Liver (tissue), 3 donors: ENCODE data around the gene GPC3.

ENCODE experiments used
- EGR1 ChIP-seq, 2 donors: IDR thresholded peaks; 2 replicates each; pipeline ENCODE4 v1.6.1; 2016 to 2018; ENCODE audit warnings: antibody characterized with exemption in 2 of 2, low read depth in 2 of 2
- FOXA1 ChIP-seq: IDR thresholded peaks from 2 replicates; pipeline ENCODE4 v1.6.1; 2016; ENCODE audit warnings: antibody characterized with exemption
- FOXA2 ChIP-seq: IDR thresholded peaks from 2 replicates; pipeline ENCODE4 v1.6.1; 2016; ENCODE audit warnings: antibody characterized with exemption
- GABPA ChIP-seq, 2 donors: IDR thresholded peaks in 1 of 2; conservative IDR thresholded peaks in 1 of 2; 2 replicates each; pipeline ENCODE4 v1.6.1; 2016; ENCODE audit warnings: antibody characterized with exemption in 2 of 2, mild to moderate bottlenecking in 1 of 2, moderate library complexity in 1 of 2
- HNF4G ChIP-seq: IDR thresholded peaks from 2 replicates; pipeline ENCODE4 v1.6.1; 2016; ENCODE audit warnings: antibody characterized with exemption
- JUND ChIP-seq, 2 donors: IDR thresholded peaks; 2 replicates each; pipeline ENCODE4 v1.6.1; 2016; ENCODE audit warnings: antibody characterized with exemption in 2 of 2
- RAD21 ChIP-seq, 2 donors: IDR thresholded peaks; 2 replicates each; pipeline ENCODE4 v1.6.1; 2016; ENCODE audit warnings: antibody characterized with exemption in 2 of 2, mild to moderate bottlenecking in 2 of 2
- SP1 ChIP-seq: IDR thresholded peaks from 2 replicates; pipeline ENCODE4 v1.6.1; 2018; ENCODE audit warnings: antibody characterized with exemption, mild to moderate bottlenecking
- TAF1 ChIP-seq: conservative IDR thresholded peaks from 2 replicates; pipeline ENCODE4 v1.6.1; 2016; ENCODE audit warnings: antibody characterized with exemption, mild to moderate bottlenecking
- YY1 ChIP-seq: IDR thresholded peaks from 2 replicates; pipeline ENCODE4 v1.6.1; 2016; ENCODE audit warnings: antibody characterized with exemption, mild to moderate bottlenecking
- TF ChIP-seq, protein P1 (sequence below): fragments of 150-350 bp; IDR thresholded peaks from 2 replicates; pipeline ENCODE4 v1.5.1; 2017; ENCODE audit warnings: improper control_type of control experiment, low read depth, low read length; ENCODE audit not compliant: missing input control
- TF ChIP-seq, protein P2 (sequence below): IDR thresholded peaks from 2 replicates; pipeline ENCODE4 v1.6.1; 2016; ENCODE audit warnings: antibody characterized with exemption, mild to moderate bottlenecking
- TF ChIP-seq, protein P3 (sequence below): IDR thresholded peaks from 2 replicates; pipeline ENCODE4 v1.6.1; 2016; ENCODE audit warnings: antibody characterized with exemption
- TF ChIP-seq, protein P4 (sequence below): IDR thresholded peaks from 2 replicates; pipeline ENCODE4 v1.6.1; 2016; ENCODE audit warnings: antibody characterized with exemption
- donor health status: healthy.
- donor health status: healthy.

DNA sequence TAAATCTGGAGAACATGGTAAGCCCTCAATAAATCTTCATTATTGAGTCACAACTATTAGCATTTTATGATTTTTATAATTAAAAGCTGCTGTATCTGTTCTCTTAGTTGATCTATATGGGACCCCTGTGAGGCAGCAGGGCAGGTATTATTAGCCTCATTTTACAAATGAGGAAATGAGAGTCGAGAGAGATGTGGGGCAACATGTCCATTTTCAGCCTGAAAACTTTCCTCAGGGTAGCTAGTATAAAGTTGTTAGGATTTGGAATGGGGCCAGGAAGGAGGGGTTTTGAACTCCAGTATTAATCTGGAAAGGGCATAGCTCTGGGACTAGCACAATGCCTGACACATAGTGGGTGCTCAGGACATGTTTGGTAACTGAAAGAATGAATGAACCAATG lies 378.4 kb downstream of the GPC3 start:
- TF ChIP-seq, protein P1, sequence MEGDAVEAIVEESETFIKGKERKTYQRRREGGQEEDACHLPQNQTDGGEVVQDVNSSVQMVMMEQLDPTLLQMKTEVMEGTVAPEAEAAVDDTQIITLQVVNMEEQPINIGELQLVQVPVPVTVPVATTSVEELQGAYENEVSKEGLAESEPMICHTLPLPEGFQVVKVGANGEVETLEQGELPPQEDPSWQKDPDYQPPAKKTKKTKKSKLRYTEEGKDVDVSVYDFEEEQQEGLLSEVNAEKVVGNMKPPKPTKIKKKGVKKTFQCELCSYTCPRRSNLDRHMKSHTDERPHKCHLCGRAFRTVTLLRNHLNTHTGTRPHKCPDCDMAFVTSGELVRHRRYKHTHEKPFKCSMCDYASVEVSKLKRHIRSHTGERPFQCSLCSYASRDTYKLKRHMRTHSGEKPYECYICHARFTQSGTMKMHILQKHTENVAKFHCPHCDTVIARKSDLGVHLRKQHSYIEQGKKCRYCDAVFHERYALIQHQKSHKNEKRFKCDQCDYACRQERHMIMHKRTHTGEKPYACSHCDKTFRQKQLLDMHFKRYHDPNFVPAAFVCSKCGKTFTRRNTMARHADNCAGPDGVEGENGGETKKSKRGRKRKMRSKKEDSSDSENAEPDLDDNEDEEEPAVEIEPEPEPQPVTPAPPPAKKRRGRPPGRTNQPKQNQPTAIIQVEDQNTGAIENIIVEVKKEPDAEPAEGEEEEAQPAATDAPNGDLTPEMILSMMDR: no peak
- TF ChIP-seq EGR1 (IDR thresholded peaks at IDR 0.05; ENCODE audit: low read depth in 2 of 2) (no peak), FOXA2 (no peak), JUND (IDR thresholded peaks at IDR 0.05) (no peak), YY1 (no peak), TAF1 (no peak), GABPA (IDR thresholded peaks at IDR 0.05 in 1 of 2, conservative IDR thresholded peaks at IDR 0.05 in 1 of 2) (no peak), RAD21 (IDR thresholded peaks at IDR 0.05) (no peak), SP1 (no peak), HNF4G (no peak), FOXA1 (no peak)
- TF ChIP-seq, protein P2, sequence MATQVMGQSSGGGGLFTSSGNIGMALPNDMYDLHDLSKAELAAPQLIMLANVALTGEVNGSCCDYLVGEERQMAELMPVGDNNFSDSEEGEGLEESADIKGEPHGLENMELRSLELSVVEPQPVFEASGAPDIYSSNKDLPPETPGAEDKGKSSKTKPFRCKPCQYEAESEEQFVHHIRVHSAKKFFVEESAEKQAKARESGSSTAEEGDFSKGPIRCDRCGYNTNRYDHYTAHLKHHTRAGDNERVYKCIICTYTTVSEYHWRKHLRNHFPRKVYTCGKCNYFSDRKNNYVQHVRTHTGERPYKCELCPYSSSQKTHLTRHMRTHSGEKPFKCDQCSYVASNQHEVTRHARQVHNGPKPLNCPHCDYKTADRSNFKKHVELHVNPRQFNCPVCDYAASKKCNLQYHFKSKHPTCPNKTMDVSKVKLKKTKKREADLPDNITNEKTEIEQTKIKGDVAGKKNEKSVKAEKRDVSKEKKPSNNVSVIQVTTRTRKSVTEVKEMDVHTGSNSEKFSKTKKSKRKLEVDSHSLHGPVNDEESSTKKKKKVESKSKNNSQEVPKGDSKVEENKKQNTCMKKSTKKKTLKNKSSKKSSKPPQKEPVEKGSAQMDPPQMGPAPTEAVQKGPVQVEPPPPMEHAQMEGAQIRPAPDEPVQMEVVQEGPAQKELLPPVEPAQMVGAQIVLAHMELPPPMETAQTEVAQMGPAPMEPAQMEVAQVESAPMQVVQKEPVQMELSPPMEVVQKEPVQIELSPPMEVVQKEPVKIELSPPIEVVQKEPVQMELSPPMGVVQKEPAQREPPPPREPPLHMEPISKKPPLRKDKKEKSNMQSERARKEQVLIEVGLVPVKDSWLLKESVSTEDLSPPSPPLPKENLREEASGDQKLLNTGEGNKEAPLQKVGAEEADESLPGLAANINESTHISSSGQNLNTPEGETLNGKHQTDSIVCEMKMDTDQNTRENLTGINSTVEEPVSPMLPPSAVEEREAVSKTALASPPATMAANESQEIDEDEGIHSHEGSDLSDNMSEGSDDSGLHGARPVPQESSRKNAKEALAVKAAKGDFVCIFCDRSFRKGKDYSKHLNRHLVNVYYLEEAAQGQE: no peak
- TF ChIP-seq, protein P3, sequence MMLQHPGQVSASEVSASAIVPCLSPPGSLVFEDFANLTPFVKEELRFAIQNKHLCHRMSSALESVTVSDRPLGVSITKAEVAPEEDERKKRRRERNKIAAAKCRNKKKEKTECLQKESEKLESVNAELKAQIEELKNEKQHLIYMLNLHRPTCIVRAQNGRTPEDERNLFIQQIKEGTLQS: no peak
- TF ChIP-seq, protein P4, sequence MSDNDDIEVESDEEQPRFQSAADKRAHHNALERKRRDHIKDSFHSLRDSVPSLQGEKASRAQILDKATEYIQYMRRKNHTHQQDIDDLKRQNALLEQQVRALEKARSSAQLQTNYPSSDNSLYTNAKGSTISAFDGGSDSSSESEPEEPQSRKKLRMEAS: no peak
